Body of pancreas (tissue), 4 donors: Measurements from ENCODE around the gene FUT3. TPM values are rescaled to one million over a fixed set of nuclear protein-coding genes. Genes with fewer than 3 reads are reported as not detected.

Experiments used
- ATAC-seq: fragments of 150-250 bp; one replicate; pipeline ENCODE4 v1.9.1; 2016
- DNase-seq, 4 donors: peaks; one replicate each; pipeline ENCODE4 v3.0.0-alpha.2; 2019
- H3K27ac ChIP-seq, 4 donors: fragments of 200-600 bp; sonication (generic); 1 replicate in 3 of 4; 2 replicates in 1 of 4; pipeline versions ENCODE4 v1.5.1 to v1.6.1; 2016 to 2019; ENCODE audit warnings: mild to moderate bottlenecking in 1 of 4, mixed read lengths in 1 of 4, moderate library complexity in 1 of 4
- H3K27me3 ChIP-seq, 2 donors: fragments of 200-600 bp; sonication (generic); one replicate each; pipeline ENCODE4 v1.6.0; 2016; ENCODE audit warnings: mild to moderate bottlenecking in 1 of 2
- H3K36me3 ChIP-seq, 2 donors: fragments of 200-600 bp; sonication (generic); replicated peaks in 1 of 2; 2 replicates each; pipeline ENCODE4 v1.5.1; 2016; ENCODE audit warnings: low read depth in 2 of 2; ENCODE audit not compliant: insufficient read depth in 1 of 2
- H3K4me1 ChIP-seq: fragments of 200-600 bp; sonication (generic); one replicate; pipeline ENCODE4 v1.6.0; 2016
- H3K4me3 ChIP-seq, 2 donors: fragments of 200-600 bp; sonication (generic); 1 replicate in 1 of 2; 2 replicates in 1 of 2; pipeline ENCODE4 v1.5.1; 2016 to 2019
- H3K9me3 ChIP-seq, 3 donors: fragments of 200-600 bp; sonication (generic); 1 replicate in 2 of 3; 2 replicates in 1 of 3; pipeline ENCODE4 v1.5.1; 2016
- CTCF ChIP-seq, 7 experiments: fragments of 450-650 bp in 4 of 7; fragments of 200-600 bp in 3 of 7; sonication (generic) in 3 of 7; IDR thresholded peaks; one replicate each; pipeline ENCODE4 v1.5.1; 2016 to 2019; ENCODE audit warnings: antibody characterized with exemption in 7 of 7
- POLR2A ChIP-seq, 3 donors: fragments of 450-650 bp; IDR thresholded peaks; one replicate each; pipeline ENCODE4 v1.6.1; 2016; ENCODE audit warnings: antibody characterized with exemption in 3 of 3, mild to moderate bottlenecking in 2 of 3
- WGBS, 2 donors: methylation state at CpG; one replicate each; pipeline ENCODE4 v1.1.5; 2017; 5-methylcytosine and 5-hydroxymethylcytosine counted together
- intact Hi-C: fragments of 100-400 bp; cut with DNase I; formaldehyde crosslinking; loops from one replicate; pipeline ENCODE4 v1.15.1; 2023
- total RNA-seq, 2 donors: library from RNA; depleted of rRNA; stranded (reverse); fragments of >200 nt; gene quantifications; one replicate each; pipeline ENCODE4 v1.1.0, GENCODE V29; 2016

Gene FUT3
- total RNA-seq, 2 donors from 2014 or later: 5.7 to 9.2 TPM

GRCh38 chr19:5811117-5811516, 40.1 kb downstream of the FUT3 start:
- WGBS, 2 donors: 96 to 100% methylated on average over 4 of the region's 4 CpGs
- H3K27ac ChIP-seq: no peak overlapping the region
- intact Hi-C loops: no loop called here

GRCh38 chr19:5809469-5809868, 41.8 kb downstream of the FUT3 start:
- no peaks in the 10 kb centered on the region for H3K36me3 ChIP-seq
- no peak for ATAC-seq
- TF ChIP-seq CTCF (IDR thresholded peaks at IDR 0.05): no peak
- TF ChIP-seq POLR2A (IDR thresholded peaks at IDR 0.05): no peak
- no peak overlapping the region for H3K4me3 ChIP-seq
- WGBS, 2 donors: 62 to 63% methylated on average over 10 of the region's 10 CpGs
- no peaks in the 10 kb centered on the region for H3K27me3 ChIP-seq
- peaks cover 16% of the 10 kb centered on the region for H3K4me1 ChIP-seq
- no peaks in the 10 kb centered on the region for H3K9me3 ChIP-seq
- no peak for DNase-seq
- no peak overlapping the region for H3K27ac ChIP-seq
- intact Hi-C loops: loop anchor here (5.0 kb wide), 1 partner anchor 83 kb away; no protein-coding TSS in a partner anchor

More at GRCh38 chr19:5811117-5811516, 40.1 kb downstream of the FUT3 start:
- no peaks in the 10 kb centered on the region for H3K27me3 ChIP-seq
- no peak overlapping the region for H3K4me3 ChIP-seq
- no peaks in the 10 kb centered on the region for H3K9me3 ChIP-seq
- H3K36me3 ChIP-seq: no peaks in the 10 kb centered on the region
- no peak for TF ChIP-seq CTCF (IDR thresholded peaks at IDR 0.05)
- no peak for TF ChIP-seq POLR2A (IDR thresholded peaks at IDR 0.05)
- DNase-seq: no peak
- ATAC-seq: no peak
- peaks cover 6% of the 10 kb centered on the region for H3K4me1 ChIP-seq

GRCh38 chr19:5809053-5809452, 42.2 kb downstream of the FUT3 start:
- intact Hi-C loops: loop anchor here (5.0 kb wide), 1 partner anchor 83 kb away; no protein-coding TSS in a partner anchor
- DNase-seq (no peak), ATAC-seq (no peak)
- Histone ChIP-seq H3K4me3 (no peak overlapping the region), H3K4me1 (peaks cover 20% of the 10 kb centered on the region), H3K9me3 (no peaks in the 10 kb centered on the region), H3K36me3 (no peaks in the 10 kb centered on the region), H3K27ac (no peak overlapping the region), H3K27me3 (no peaks in the 10 kb centered on the region)
- 78 to 90% methylated on average over 9 of the region's 9 CpGs for WGBS, 2 donors
- TF ChIP-seq POLR2A (IDR thresholded peaks at IDR 0.05): no peak

- DNase-seq (peak in 1 of 4 donors; percentile 22), ATAC-seq (no peak)
- H3K36me3 ChIP-seq: no peaks in the 10 kb centered on the region
- no peak overlapping the region for H3K27ac ChIP-seq
- H3K9me3 ChIP-seq: no peaks in the 10 kb centered on the region
- no peaks in the 10 kb centered on the region for H3K27me3 ChIP-seq
- TF ChIP-seq CTCF (IDR thresholded peaks at IDR 0.05) (no peak), POLR2A (IDR thresholded peaks at IDR 0.05) (no peak)
- intact Hi-C loops: loop anchor here (5.0 kb wide), 1 partner anchor 84 kb away; no protein-coding TSS in a partner anchor
- peaks cover 28% of the 10 kb centered on the region for H3K4me1 ChIP-seq
- no peak overlapping the region for H3K4me3 ChIP-seq
- 79 to 81% methylated on average over 18 to 21 of the region's 21 CpGs for WGBS, 2 donors
Measured at GRCh38 chr19:5808120-5808816, 43.0 kb downstream of the FUT3 start.

GRCh38 chr19:5806905-5807304, 44.3 kb downstream of the FUT3 start:
- Histone ChIP-seq H3K9me3 (no peaks in the 10 kb centered on the region), H3K4me1 (peaks cover 29% of the 10 kb centered on the region), H3K27me3 (no peaks in the 10 kb centered on the region), H3K36me3 (no peaks in the 10 kb centered on the region), H3K27ac (no peak overlapping the region), H3K4me3 (no peak overlapping the region)
- intact Hi-C loops: loop anchor here (5.0 kb wide), 1 partner anchor 85 kb away; no protein-coding TSS in a partner anchor
- TF ChIP-seq POLR2A (IDR thresholded peaks at IDR 0.05) (no peak), CTCF (IDR thresholded peaks at IDR 0.05) (no peak)
- no peak for DNase-seq
- WGBS, 2 donors: 87 to 92% methylated on average over 5 of the region's 5 CpGs
- no peak for ATAC-seq
